ENCODE measurements around the gene SPATA9.

DNA sequence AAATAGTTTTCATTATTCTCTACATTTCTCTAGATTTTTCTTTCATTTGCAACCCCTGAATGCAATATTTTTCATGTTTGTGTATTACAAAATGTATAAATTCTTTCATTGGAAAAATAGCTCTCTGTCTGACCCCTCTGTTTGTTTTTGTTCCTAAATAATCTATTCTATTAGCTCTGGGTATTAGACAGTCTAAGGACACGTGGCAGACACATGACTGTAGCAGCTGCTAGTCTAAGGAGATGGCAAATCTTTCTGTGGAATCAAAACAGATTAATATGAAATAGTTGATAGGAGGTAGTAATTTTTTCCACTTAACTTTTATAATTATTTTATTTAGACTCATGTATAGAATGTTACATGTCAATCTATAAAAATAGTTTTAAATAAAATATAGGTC is 21.4 kb upstream of the SPATA9 start:
- TF ChIP-seq, protein P1, sequence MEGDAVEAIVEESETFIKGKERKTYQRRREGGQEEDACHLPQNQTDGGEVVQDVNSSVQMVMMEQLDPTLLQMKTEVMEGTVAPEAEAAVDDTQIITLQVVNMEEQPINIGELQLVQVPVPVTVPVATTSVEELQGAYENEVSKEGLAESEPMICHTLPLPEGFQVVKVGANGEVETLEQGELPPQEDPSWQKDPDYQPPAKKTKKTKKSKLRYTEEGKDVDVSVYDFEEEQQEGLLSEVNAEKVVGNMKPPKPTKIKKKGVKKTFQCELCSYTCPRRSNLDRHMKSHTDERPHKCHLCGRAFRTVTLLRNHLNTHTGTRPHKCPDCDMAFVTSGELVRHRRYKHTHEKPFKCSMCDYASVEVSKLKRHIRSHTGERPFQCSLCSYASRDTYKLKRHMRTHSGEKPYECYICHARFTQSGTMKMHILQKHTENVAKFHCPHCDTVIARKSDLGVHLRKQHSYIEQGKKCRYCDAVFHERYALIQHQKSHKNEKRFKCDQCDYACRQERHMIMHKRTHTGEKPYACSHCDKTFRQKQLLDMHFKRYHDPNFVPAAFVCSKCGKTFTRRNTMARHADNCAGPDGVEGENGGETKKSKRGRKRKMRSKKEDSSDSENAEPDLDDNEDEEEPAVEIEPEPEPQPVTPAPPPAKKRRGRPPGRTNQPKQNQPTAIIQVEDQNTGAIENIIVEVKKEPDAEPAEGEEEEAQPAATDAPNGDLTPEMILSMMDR (IDR thresholded peaks at IDR 0.05; ENCODE audit: borderline replicate concordance, extremely low read depth, low read length, poor library complexity, severe bottlenecking), result no peak
- TF ChIP-seq EZH2 (IDR thresholded peaks at IDR 0.05; ENCODE audit: borderline replicate concordance, low read depth, low read length, severe bottlenecking), result no peak

Data from DND-41 (cell line).